HG02973 (cell line): ENCODE data around the gene VAPB.
"Not testable (repeated sequence)": the region's sequence is repeated elsewhere in the genome, so short reads cannot be mapped to it uniquely, and the experiment has no call there.

ENCODE experiments used
- ATAC-seq: cut with Tn5 transposase; IDR thresholded peaks from one replicate; pipeline ENCODE4 v1.9.1; 2021; ENCODE audit warnings: moderate library complexity; ENCODE audit not compliant: unreplicated experiment

The VAPB gene

DNA sequence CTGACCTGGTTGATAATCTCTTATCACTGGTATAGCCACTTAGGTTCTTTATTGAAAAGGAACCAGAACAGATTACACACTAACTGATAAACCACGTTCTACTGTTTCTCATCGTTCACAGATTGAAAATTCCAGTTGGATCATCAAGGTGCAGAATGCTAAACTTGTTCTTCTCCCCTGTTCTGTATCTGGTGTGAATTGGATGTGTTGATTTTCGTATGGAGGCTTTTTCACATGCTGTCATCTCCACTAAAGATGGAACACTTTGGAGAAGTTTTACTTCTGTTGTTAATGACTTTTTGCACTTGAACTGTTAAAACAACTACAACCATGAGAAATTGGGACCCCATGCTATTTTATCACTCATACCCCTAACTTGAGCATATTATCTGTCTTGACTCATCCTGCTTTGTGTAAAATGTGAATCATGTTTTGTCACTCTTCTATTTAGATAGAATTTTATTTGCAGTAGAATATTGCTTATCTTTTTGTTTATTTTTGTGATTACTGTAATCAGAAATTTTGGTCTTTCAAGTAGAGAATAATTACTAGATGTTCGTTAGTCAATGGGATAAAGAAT lies 17.5 kb downstream of the VAPB start:
- ATAC-seq, result no peak

DNA sequence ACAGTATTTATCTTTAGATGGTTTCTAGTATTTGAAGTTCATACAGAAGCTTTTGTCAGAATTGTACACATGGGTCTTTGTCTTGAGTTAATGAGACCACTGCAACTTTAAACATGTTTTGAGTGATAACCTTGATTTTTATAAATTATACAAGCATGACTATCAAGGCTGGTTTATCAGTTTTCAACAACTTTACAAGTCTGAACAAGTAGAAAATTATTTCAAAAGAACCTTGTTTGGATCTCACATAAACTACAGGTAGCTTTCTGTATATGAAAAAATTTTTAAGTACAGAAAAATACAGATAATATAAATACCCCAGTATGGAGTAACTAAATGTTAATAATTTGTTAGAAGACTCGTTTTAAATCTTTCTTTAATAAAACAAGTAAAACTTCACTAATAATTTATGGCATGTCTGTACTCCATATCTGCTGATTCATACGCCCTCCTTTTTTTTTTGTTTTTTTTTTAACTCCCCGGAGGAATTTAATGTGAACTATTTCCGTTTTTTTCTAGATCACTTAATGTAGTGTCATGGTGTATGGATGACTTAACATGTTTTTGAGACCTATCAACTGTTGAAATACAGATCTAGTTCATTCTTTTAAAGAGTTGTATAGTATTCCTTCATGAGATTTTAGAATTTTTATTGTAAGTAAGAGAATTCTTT lies 18.3 kb downstream of the VAPB start:
- ATAC-seq, result no peak

DNA sequence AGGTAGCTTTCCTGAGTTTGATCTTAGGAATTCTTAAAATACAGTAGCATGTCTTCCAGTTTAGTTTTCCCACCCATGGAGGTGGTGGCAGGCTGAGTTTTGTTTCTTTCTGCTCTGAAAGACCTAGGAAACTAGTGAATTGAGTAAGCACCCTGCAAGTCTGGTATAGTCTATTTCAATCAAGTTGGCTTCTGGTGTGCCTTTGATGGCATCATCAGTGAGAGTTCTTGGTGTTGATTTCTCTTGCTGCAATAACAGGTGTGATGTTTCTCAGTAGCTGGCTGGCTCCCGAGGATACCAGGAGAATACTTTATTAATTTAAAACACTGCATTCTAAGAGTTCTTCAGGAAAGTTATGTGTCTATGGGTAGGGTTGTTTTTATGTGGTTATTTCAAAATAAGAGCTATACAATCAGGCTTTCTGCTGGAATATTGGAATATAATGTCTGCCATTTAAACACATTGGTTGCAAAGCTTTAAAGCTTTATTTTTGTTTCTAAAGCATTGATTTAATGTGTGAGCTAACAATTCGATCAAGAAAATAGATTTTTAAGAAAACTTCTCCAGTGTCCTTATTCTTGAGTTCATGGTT lies 19.0 kb downstream of the VAPB start:
- peak; percentile 45 for ATAC-seq

DNA sequence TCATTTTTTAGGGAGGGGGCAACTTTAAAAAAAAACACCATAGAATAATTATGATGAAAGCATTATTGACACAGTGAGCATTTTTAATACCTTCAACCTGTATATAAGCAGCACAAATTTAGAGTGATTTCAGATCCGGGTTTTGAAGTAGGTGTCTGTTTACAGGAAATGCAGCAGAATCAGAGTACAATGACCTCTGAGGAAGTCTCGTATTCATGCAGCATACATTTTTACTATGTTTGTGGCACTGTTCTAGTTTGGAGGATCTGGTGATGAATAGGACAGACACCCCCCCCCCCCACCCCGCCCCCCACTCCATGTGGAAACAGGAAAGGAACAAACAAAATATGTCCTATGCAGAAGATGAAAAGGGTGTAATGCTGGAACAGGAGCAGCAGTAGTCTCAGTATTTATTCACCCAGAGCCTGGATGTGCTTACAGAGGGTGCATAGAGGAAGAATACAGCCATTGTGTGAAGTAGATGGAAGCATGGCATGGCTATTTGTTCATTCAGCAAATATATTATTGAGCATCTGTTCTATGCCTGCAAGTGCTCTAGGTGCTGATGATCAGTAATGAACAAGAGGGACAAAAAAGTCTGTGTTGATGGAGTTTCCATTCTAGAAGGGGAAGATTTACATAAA lies 19.7 kb downstream of the VAPB start:
- no peak for ATAC-seq

DNA sequence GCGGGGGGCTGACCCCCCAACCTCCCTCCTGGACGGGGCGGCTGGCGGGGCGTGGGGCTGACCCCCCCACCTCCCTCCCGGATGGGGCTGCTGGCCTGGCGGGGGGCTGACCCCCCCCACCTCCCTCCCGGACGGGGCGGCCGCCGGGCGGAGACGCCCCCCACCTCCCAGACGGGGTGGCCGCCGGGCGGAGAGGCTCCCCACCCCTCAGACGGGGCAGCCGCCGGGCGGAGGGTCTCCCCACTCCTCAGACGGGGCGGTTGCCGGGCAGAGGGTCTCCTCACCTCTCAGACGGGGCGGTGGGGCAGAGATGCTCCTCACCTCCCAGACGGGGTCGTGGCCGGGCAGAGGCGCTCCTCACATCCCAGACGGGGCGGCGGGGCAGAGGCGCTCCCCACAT lies 25.2 kb downstream of the VAPB start:
- not testable (repeated sequence) for ATAC-seq

DNA sequence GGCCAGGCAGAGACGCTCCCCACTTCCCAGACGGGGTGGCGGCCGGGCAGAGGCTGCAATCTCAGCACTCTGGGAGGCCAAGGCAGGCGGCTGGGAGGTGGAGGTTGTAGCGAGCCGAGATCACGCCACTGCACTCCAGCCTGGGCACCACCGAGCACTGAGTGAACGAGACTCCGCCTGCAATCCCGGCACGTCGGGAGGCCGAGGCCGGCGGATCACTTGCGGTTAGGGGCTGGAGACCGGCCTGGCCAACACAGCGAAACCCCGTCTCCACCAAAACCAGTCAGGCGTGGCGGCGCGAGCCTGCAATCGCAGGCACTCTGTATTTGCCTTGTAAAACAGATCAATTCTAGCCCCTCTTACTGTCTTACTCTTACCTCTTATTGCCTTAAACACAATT lies 25.8 kb downstream of the VAPB start:
- not testable (repeated sequence) for ATAC-seq

DNA sequence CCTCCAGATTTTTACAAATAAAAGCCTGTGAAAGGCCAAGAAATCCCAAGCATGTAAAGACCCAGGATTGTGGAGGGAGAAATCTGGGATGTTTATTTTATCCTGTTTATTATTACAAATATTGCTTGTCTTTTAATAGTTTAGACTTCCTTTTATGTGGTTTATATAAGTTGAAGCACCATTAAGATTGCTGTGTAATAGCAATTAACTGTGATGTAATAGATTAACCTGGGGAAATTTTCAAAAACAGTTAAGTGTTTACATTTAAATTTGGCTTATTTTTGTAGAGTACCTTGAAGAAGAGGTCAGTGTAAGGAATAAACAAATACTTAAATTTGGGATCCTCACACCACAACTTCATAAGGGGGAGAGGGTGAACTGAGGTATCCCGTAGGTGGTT lies 27.0 kb downstream of the VAPB start:
- no peak for ATAC-seq

DNA sequence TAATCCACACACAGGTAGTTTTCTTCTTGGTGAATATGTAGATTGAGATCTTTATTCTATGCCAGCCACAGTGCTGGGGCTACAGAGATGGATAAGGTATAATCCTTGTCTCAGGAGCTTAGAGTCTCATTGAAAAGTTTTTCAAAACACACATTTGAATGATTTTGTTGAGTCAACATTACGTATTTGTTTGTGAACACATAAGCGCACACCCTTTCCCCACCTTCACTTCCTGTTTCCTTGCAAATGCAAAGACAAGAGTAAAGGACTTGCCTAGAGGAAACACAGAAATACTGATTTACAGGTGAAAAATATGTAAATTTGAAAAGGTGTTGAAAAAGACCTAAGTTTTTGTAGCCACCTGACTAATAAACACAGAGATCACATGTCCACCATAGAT lies 27.8 kb downstream of the VAPB start:
- ATAC-seq, result no peak

DNA sequence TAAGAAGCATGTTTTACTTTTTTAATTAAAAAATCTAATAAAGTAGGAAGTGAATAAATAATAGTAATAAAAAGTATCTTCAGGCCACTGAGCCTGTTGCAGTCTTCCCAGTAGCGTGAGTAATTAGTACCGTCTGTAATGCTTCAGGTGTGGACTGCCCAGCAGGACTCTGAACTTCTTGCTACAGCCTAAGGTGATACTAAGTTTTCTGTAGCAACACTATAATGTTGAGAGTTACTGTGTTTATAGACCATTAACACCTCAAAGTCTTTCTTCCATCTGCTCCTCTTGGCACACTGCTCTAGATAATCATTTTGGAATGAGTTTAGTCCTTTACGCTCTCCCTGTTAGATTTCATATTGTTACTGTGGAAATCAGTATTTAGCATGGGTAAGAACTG lies 28.4 kb downstream of the VAPB start:
- ATAC-seq, result no peak

DNA sequence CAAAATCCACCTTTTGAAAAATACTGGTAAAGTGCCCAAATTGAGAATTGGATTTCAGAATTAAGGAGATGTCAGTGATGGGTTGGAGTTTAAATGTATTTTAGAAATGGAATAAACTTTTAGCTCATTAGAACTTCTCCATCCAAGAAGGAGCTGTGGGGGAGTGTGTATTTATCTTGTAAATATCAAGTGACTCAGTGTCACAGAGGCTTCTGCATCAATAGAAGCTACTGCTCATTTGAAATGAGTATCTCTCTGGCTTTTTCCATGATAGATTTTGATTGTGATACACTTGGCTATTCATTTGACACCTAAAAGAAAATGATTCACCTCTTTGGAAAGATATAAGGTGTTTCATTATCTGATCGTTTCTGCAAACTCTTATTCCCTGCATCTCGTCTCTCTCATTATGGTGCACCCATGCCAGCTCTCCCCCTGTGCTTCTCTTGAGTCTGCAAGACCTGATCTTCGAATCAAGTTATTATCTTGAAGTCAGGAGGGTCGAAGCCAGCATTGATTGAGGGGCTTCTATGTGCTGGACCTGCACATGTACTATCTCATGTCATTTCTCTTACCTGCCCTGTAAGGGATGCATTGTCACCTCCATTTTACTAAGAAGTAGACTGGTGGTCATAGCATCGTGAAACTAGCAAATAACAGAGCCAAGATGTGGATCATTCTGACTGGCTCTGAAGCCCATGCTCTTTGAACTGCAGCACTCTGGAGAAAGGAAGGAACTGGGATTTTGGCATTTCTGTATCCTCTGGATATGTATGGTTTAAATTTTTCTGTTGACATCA lies 30.1 kb downstream of the VAPB start:
- ATAC-seq, result no peak

DNA sequence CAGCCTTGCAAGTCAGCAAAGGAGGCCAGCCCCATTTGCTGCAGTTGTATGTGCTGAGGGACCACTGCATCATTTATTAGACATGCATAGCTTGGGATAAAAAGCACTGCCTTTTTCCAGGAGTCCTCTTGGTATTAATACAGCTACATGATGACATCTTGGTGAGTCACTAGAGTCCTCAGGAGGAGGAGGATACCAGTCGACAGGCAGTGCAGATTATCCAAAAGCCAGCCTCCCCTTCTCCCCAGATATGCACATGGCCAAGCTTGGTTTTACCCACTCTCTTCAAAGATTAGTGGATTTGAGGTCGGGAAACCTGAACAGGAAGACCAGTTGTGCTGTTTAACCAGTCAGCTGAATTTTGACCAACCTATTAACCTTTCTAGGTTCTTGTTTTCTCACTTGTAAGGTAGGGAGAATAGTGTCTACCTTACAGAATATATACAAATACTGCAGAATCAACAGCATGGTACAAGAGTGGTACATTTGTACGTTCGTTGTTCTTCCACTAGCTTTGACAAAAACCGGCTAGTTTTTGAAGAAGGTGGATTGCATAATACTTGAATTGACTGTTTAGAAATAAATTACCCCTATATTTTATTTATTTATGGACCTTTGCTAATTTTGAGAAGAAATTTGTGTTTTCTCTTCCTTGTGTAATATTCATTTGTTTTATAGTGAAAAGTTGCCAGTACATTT lies 31.9 kb downstream of the VAPB start:
- ATAC-seq, result no peak

DNA sequence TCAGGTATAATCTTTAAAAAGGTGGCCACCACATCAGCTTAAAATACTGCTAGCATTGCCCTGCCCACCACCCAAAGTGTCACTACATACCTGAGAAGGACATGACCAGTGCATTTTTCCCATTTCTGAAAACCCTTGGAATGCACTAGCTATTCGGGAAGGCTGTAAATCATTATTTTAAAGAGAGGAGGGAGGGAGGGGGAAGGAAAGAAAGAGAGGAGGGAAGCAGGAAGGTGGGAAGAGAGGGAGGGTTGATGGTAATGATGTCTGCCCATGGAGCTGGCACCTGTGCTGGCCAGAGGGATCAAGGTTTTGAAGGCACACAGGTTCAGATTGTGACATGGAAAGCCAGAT lies 32.4 kb downstream of the VAPB start:
- no peak for ATAC-seq

DNA sequence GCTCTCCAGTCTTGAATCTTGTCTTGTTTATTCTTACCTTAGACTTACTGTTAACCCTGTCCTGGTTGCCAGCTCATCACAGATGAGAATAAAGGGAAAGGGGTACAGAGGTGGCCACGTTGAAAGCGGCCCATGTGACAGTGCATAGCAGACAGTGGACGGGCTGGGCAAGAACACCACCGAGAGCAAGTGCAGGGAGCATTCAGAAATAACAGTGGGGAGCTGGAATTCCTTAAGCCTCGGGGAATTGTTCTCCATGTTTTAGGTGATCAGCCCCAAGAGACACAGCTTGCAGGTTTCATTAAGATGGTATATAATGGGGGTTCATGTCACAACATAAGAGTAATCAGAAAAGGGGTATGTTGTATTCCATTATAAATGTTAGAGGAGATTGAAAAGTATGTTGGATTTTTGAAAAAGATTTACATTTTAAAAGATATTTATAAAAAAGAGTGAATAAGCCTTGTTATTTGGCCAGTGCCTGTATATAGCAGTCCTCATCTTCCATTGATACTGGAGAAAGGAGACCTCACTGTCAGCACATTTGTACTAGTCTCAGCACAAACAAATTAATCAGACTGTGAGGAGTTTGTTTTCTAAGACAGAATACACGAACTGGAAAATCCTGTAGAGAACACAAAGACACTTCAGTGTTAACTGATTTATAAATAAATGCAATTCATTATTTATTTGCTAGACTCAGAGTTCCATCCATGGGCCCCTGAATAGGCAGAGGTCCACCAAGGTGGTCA lies 35.4 kb downstream of the VAPB start:
- no peak for ATAC-seq

DNA sequence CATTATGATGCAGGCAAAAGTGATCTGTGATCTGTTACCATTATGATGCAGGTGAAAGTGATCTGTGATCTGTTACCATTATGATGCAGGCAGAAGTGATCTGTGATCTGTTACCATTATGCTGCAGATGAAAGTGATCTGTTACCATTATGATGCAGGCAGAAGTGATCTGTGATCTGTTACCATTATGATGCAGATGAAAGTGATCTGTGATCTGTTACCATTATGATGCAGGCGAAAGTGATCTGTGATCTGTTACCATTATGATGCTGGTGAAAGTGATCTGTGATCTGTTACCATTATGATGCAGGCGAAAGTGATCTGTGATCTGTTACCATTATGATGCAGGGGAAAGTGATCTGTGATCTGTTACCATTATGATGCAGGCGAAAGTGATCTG lies 38.5 kb downstream of the VAPB start:
- ATAC-seq, result not testable (repeated sequence)

DNA sequence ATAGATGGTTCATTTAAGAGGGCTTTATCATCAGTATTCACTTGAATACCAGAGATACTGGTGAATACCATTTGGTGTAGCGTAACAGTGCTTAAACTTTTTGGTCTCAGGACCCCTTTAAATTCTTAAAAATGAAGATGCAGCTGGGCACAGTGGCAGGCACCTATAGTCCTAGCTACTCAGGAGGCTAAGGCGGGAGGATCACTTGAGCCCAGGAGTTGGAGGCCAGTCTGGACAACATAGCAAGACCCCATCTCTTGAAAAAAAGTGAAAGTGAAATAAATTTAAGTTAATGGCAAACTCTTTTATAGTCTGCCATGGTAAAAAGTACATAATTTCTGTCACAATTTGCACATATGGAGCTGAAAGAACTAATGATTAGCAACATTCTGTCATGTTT lies 39.3 kb downstream of the VAPB start:
- no peak for ATAC-seq

DNA sequence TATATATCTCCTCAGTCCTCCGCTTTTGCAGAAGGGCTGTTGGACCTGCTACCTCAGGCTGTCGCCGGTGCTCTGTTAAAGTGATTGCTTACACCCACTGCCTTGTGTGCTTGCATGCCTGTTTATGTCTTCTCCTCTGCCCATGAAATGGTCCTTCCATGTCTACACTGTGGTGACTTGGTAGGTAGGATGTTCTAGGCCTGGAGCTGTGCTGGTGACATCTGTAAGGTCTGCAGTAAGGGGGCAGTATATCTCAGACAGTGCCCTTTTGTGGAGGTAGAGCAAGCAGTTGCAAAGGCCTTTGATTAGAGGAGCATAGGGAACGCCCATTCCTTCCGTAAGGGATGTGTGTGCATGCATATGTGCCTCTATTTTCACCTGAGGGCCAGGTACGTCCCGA lies 40.3 kb downstream of the VAPB start:
- no peak for ATAC-seq

DNA sequence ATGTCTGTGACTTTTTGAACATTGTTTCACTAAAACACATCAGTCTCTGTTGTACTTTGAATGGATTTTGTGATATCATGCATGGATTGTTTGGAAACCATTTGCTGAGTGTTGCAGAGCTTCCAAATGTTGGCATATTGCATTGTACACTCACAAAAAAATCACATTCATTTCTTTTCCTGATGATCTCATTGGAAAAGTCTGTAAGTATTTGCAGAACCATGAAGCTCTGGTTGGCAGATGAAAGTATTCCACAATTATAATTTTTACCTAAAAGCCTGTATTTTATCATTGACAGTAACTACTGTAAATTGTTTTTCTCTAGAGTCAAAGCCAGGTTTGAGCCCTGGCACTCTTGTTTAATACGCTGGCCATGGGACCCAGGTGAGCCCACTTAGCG lies 42.1 kb downstream of the VAPB start:
- ATAC-seq, result no peak

DNA sequence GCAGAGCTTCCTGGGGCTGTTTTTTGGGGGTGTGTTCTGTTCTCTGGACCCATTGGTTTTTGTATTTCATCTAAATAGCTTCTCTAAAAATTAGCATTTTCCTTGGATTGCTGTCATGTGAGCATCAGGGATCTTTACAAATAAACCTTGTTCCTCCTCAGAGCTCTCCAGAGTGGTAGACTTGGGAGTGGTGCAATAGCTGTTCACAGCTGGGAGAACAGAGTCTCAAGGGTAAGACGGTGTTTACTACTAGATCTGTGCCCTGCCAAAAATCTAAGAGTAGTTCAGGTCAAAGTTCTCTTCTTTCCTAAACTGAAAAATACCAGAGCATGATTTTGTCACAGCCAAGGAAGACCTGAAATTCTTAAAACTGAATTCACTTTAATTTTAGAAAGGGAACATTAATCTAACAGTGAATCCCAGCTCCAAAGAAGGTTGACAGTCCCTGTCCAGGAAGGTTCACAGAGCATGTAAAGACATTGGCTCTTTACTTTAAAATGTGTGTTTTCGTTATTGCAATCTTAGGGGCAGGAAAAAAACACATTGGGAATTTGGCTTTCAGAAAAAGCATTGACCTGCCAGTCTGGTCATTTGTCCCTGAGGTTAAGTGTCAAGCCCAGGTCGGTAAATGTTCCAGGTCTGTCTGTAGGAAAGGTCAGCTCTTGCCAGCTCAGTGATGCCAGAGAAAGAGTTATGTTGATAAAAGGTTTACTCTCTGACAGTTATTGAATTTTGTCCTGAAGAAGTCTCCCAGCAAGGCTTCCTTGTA lies 43.3 kb downstream of the VAPB start:
- no peak for ATAC-seq

DNA sequence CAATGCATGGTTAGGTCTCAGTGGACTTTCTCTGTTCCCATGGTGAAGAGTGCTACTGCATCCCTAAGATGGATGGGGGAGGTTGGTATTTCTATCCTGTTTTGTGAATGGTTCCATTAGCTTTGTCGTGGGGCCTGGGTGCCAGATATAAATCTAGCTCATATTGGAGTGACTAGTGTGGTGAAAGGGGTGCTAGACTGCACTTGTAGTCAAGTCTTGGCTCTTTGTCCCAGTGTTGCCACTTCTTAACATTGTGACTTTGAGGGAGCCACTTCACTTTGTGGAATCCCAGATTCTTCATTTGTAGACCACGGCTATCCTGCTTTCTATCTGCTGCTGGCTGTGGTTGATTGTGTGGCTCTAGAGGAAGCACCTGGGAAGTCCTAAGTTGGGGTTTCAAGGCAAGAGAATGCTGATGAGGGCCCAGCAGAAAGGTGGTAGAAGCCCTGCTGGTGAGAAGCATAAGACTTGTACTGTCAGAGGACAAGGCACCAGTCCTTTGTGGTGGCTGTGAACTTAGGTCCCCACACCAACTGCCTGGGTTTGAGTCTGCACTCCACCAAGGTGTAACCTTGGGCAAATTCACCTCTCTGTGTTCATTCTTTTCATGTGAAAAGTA lies 44.1 kb downstream of the VAPB start:
- no peak for ATAC-seq
